ENCODE measurements around the gene ZDHHC20. TPM values are rescaled to one million over a fixed set of nuclear protein-coding genes. Genes with fewer than 3 reads are reported as not detected.
"Not testable (repeated sequence)": the region's sequence is repeated elsewhere in the genome, so short reads cannot be mapped to it uniquely, and the experiment has no call there.

The ZDHHC20 gene
- total RNA-seq, 6 experiments from 2014 or later = 19.2 to 28.9 (median 23.4) TPM

- ATAC-seq = no peak
- Histone ChIP-seq H3K4me1 (no peaks in the 10 kb centered on the region), H3K9me3 (no peaks in the 10 kb centered on the region), H3K27ac (no peak overlapping the region), H3K36me3 (peaks cover 0 to 2% (median 0%) of the 10 kb centered on the region in 4 donors), H3K27me3 (no peaks in the 10 kb centered on the region), H3K4me3 (no peak overlapping the region)
- no peak for DNase-seq
- 67% methylated on average over 3 of the region's 3 CpGs for WGBS (ENCODE audit: insufficient coverage, low coverage, low lambda C conversion rate, missing lambda C conversion rate)
- intact Hi-C loops (cut with DNase I) = no loop called here
- TF ChIP-seq POLR2A (IDR thresholded peaks at IDR 0.05) (no peak), CTCF (IDR thresholded peaks at IDR 0.05) (no peak)
Measured at GRCh38 chr13:21395953-21396352, 63.1 kb downstream of the ZDHHC20 start.

- Histone ChIP-seq H3K4me1 (no peaks in the 10 kb centered on the region), H3K4me3 (no peak overlapping the region), H3K27ac (no peak overlapping the region), H3K9me3 (no peaks in the 10 kb centered on the region), H3K36me3 (peaks cover 0 to 13% (median 1%) of the 10 kb centered on the region in 4 donors), H3K27me3 (no peaks in the 10 kb centered on the region)
- WGBS (ENCODE audit: insufficient coverage, low coverage, low lambda C conversion rate, missing lambda C conversion rate) = 85% methylated on average over 2 of the region's 2 CpGs
- DNase-seq = no peak
- intact Hi-C loops (cut with DNase I) = no loop called here
- TF ChIP-seq CTCF (IDR thresholded peaks at IDR 0.05) = no peak
- TF ChIP-seq POLR2A (IDR thresholded peaks at IDR 0.05) = no peak
- ATAC-seq = no peak
Measured at GRCh38 chr13:21389124-21389523, 70.0 kb downstream of the ZDHHC20 start.

GRCh38 chr13:21385710-21386109 is 73.4 kb downstream of the ZDHHC20 start:
- Histone ChIP-seq H3K36me3 (peaks cover 0 to 33% (median 5%) of the 10 kb centered on the region in 4 donors), H3K27ac (no peak overlapping the region), H3K9me3 (no peaks in the 10 kb centered on the region), H3K4me1 (no peaks in the 10 kb centered on the region), H3K4me3 (no peak overlapping the region), H3K27me3 (no peaks in the 10 kb centered on the region)
- ATAC-seq (no peak), DNase-seq (no peak)
- intact Hi-C loops (cut with DNase I) = no loop called here
- TF ChIP-seq POLR2A (IDR thresholded peaks at IDR 0.05) (no peak), CTCF (IDR thresholded peaks at IDR 0.05) (no peak)
- 100% methylated on average over 2 of the region's 2 CpGs for WGBS (ENCODE audit: insufficient coverage, low coverage, low lambda C conversion rate, missing lambda C conversion rate)

- Histone ChIP-seq H3K27ac (no peak overlapping the region), H3K9me3 (no peaks in the 10 kb centered on the region), H3K36me3 (peaks cover 0 to 43% (median 5%) of the 10 kb centered on the region in 4 donors), H3K4me1 (no peaks in the 10 kb centered on the region), H3K4me3 (no peak overlapping the region), H3K27me3 (no peaks in the 10 kb centered on the region)
- TF ChIP-seq CTCF (IDR thresholded peaks at IDR 0.05) = no peak
- TF ChIP-seq POLR2A (IDR thresholded peaks at IDR 0.05) = no peak
- WGBS (ENCODE audit: insufficient coverage, low coverage, low lambda C conversion rate, missing lambda C conversion rate) = 85% methylated on average over 5 of the region's 6 CpGs
- intact Hi-C loops (cut with DNase I) = no loop called here
- ATAC-seq = no peak
- no peak for DNase-seq
Measured at GRCh38 chr13:21383090-21383489, 76.0 kb downstream of the ZDHHC20 start.

GRCh38 chr13:21376998-21377985 is 81.8 kb downstream of the ZDHHC20 start:
- H3K36me3 ChIP-seq = peaks cover 0 to 28% (median 5%) of the 10 kb centered on the region in 4 donors
- WGBS (ENCODE audit: insufficient coverage, low coverage, low lambda C conversion rate, missing lambda C conversion rate) = 78% methylated on average over 10 of the region's 36 CpGs
- intact Hi-C loops (cut with DNase I); H3K4me1 ChIP-seq; DNase-seq; H3K9me3 ChIP-seq; H3K27me3 ChIP-seq; H3K4me3 ChIP-seq; H3K27ac ChIP-seq: not testable (repeated sequence)
- peak in 2 of 4 donors; percentile 21 to 57 for ATAC-seq

Data from right lobe of liver (tissue), 6 donors.